K562 (cell line): Measurements from ENCODE around the gene ZNF322. TPM values are rescaled to one million over a fixed set of nuclear protein-coding genes. Genes with fewer than 3 reads are reported as not detected.
A peak's percentile ranks its signal among the peaks of the same experiment; 100 is the strongest.

Source experiments
- ETV1 ChIP-seq: fragments of 450-650 bp; conservative IDR thresholded peaks from 2 replicates; pipeline ENCODE4 v1.6.1; 2016; ENCODE audit warnings: missing genetic modification characterization, control low read depth, low read depth, missing compliant biosample characterization
- FOXA3 ChIP-seq, 2 experiments: fragments of 450-650 bp in 1 of 2; sonication (generic) in 1 of 2; formaldehyde crosslinking; IDR thresholded peaks in 1 of 2; conservative IDR thresholded peaks in 1 of 2; 2 replicates each; pipeline versions ENCODE4 v1.4.0 to v1.8.0; 2020 to 2022; ENCODE audit warnings: mild to moderate bottlenecking in 2 of 2, missing genetic modification reagents in 1 of 2
- GATAD2A ChIP-seq: fragments of 450-650 bp; IDR thresholded peaks from 2 replicates; pipeline ENCODE4 v1.6.1; 2017
- HINFP ChIP-seq: fragments of 450-650 bp; conservative IDR thresholded peaks from 2 replicates; pipeline ENCODE4 v1.6.1; 2016; ENCODE audit warnings: missing genetic modification characterization, low read depth, mild to moderate bottlenecking, control low read depth, missing compliant biosample characterization
- HMGN3 ChIP-seq: IDR thresholded peaks from 2 replicates; pipeline ENCODE4 v1.6.1; 2011; ENCODE audit warnings: borderline replicate concordance, low read depth, mild to moderate bottlenecking, mixed read lengths, low read length; ENCODE audit not compliant: insufficient read length; ENCODE audit errors: extremely low read depth
- MEF2D ChIP-seq: conservative IDR thresholded peaks from 2 replicates; pipeline ENCODE4 v1.6.1; 2016; ENCODE audit warnings: low read depth, missing genetic modification characterization, missing compliant biosample characterization
- ZBTB12 ChIP-seq: fragments of 250-450 bp; sonication (Bioruptor Pico); IDR thresholded peaks from 2 replicates; pipeline ENCODE4 v1.4.0; 2020
- ZFP91 ChIP-seq: sonication (generic); formaldehyde crosslinking; IDR thresholded peaks from 2 replicates; pipeline ENCODE4 v1.8.0; 2022; ENCODE audit warnings: mild to moderate bottlenecking, missing genetic modification reagents
- ZNF436 ChIP-seq: fragments of 250-450, 450-650 bp; sonication (Bioruptor Pico); formaldehyde crosslinking; IDR thresholded peaks from 2 replicates; pipeline ENCODE4 v1.7.0; 2020; ENCODE audit warnings: mild to moderate bottlenecking
- polyA plus RNA-seq, 8 experiments: library from polyadenylated mRNA; depleted of rRNA in 4 of 8; stranded (reverse) in 5 of 8; unstranded in 3 of 8; fragments of >200 nt; fragmentation: Nextera tagmentation in 2 of 8; fragmentation: Illumina TruSeq in 1 of 8; extraction: Ambion mirVana in 2 of 8; extraction: Trizol in 1 of 8; gene quantifications; 2 replicates each; pipeline versions ENCODE4 v1.2.1 to v1.2.3, GENCODE V29; 2011 to 2014; ENCODE audit warnings: inconsistent platforms in 1 of 8, missing spikeins in 1 of 8
- total RNA-seq, 7 experiments: library from RNA; depleted of rRNA in 6 of 7; stranded (reverse); fragments of >200 nt in 6 of 7; fragmentation: Illumina TruSeq in 2 of 7; extraction: Trizol in 2 of 7; gene quantifications; 2 replicates each; pipeline versions ENCODE4 v1.2.1 to v1.2.3, GENCODE V29; 2011 to 2021; ENCODE audit warnings: low replicate concordance in 1 of 7
- TF ChIP-seq, protein P1 (sequence below): fragments of 450-650 bp; formaldehyde crosslinking; IDR thresholded peaks from 2 replicates; pipeline ENCODE4 v1.4.0; 2020; ENCODE audit warnings: mild to moderate bottlenecking, moderate library complexity
- TF ChIP-seq, protein P2 (sequence below), 2 experiments: fragments of 450-650 bp; formaldehyde crosslinking in 1 of 2; IDR thresholded peaks; 2 replicates each; pipeline versions ENCODE4 v1.4.0 to v1.6.1; 2014 to 2020; ENCODE audit warnings: mild to moderate bottlenecking in 2 of 2, borderline replicate concordance in 1 of 2, low read depth in 1 of 2

The ZNF322 gene
- total and polyA plus RNA-seq, 9 of the 15 experiments (the other 6 are each of a cell fraction or from before 2014, with no cell fraction given) = 4.7 to 31.2 (median 18.7) TPM

DNA sequence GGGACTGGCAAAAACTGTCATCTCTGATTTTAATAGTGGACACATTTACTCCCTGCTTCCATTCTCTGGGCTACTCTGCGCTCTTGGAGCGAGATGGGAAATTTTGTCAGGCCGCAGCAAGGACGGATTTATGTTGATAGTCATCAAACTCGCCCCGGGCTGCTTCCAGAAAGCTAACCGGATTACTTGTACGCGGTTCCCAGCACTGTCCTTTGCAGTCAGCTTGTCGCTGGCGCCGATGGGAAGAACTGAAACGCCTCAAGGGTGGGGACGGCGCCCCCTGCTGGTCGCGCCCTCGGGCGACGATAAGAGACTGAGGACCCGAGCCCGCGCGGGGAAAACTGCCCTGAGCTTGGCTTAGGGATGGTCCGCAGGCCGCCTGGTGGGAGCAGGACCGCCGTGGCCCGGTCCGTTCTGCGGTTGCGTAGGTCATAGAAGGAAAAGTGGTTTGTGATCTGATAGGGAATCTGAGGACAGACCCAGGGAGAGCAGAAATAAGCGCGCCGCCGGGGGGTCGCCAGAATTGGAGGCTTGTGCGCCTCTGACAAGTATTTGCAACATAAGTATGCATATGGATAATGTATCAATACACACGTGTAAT, 63.8 kb downstream of the ZNF322 start (continued):
- TF ChIP-seq ETV1 (0 out of 2 replicates have a peak, but pooled peaks have one; percentile 32), ZBTB12 (no peak), MEF2D (tag) (0 out of 2 replicates have a peak, but pooled peaks have one; percentile 39), HMGN3 (peak; percentile 89), ZFP91 (CRISPR knock-in tag) (no peak), FOXA3 (CRISPR knock-in tag; conservative IDR thresholded peaks at IDR 0.05 in 1 of 2, IDR thresholded peaks at IDR 0.05 in 1 of 2) (no peak), ZNF436 (CRISPR knock-in tag) (no peak), HINFP (tag) (peak; percentile 65), GATAD2A (peak; percentile 88)
- TF ChIP-seq, protein P1, sequence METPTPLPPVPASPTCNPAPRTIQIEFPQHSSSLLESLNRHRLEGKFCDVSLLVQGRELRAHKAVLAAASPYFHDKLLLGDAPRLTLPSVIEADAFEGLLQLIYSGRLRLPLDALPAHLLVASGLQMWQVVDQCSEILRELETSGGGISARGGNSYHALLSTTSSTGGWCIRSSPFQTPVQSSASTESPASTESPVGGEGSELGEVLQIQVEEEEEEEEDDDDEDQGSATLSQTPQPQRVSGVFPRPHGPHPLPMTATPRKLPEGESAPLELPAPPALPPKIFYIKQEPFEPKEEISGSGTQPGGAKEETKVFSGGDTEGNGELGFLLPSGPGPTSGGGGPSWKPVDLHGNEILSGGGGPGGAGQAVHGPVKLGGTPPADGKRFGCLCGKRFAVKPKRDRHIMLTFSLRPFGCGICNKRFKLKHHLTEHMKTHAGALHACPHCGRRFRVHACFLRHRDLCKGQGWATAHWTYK (CRISPR knock-in tag) = peak; percentile 78; the same call in 1 of the 2 replicates
- TF ChIP-seq, protein P2, sequence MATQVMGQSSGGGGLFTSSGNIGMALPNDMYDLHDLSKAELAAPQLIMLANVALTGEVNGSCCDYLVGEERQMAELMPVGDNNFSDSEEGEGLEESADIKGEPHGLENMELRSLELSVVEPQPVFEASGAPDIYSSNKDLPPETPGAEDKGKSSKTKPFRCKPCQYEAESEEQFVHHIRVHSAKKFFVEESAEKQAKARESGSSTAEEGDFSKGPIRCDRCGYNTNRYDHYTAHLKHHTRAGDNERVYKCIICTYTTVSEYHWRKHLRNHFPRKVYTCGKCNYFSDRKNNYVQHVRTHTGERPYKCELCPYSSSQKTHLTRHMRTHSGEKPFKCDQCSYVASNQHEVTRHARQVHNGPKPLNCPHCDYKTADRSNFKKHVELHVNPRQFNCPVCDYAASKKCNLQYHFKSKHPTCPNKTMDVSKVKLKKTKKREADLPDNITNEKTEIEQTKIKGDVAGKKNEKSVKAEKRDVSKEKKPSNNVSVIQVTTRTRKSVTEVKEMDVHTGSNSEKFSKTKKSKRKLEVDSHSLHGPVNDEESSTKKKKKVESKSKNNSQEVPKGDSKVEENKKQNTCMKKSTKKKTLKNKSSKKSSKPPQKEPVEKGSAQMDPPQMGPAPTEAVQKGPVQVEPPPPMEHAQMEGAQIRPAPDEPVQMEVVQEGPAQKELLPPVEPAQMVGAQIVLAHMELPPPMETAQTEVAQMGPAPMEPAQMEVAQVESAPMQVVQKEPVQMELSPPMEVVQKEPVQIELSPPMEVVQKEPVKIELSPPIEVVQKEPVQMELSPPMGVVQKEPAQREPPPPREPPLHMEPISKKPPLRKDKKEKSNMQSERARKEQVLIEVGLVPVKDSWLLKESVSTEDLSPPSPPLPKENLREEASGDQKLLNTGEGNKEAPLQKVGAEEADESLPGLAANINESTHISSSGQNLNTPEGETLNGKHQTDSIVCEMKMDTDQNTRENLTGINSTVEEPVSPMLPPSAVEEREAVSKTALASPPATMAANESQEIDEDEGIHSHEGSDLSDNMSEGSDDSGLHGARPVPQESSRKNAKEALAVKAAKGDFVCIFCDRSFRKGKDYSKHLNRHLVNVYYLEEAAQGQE (IDR thresholded peaks at IDR 0.05; ENCODE audit: borderline replicate concordance) = peak; percentile 93
- TF ChIP-seq, protein P2 (CRISPR knock-in tag; IDR thresholded peaks at IDR 0.05; ENCODE audit: low read depth) = peak; percentile 49; the same call in 1 of the 2 replicates
